GM21381 (cell line): ENCODE results near the gene NFKB1.

Experiments
- ATAC-seq: cut with Tn5 transposase; IDR thresholded peaks from one replicate; pipeline ENCODE4 v1.9.1; 2021; ENCODE audit warnings: mild to moderate bottlenecking, moderate library complexity; ENCODE audit not compliant: unreplicated experiment

NFKB1 gene

DNA sequence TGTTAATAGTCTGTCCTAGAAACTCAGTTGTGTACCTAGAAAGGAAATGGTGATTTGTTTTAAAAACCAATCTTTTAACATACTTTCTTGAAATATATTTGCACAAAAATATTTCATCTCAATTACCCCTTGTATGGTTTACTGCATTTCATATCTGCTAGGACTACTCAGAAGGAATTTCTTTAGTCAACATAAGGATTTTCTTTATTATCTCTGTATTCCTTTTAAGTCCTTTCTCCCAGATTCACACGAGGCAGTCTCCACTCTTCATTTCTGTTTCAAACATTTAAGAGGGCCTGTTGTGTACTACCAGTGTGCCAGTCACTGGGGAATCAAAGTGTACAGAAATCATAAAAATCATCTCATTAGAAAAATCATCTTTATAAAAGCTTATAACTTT is 28.8 kb downstream of the NFKB1 start:
- no peak for ATAC-seq

DNA sequence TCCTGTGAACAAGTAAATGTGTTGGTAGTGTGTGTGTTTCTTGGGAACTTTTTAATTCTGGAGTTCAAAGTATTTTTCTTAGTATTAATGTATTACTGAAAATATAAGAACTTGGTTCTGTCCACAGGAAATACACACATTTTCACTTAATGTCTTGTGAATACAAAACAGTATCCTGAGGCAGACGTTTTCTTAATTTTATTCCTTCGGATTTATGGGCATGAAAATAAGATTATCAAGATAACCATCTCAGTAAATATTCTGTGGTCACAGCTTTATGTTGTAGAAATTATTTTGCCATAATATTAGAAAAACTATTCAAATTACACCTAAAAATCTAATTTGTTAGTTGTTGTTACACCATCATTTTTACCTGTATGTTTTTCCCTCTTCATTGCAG is 29.8 kb downstream of the NFKB1 start:
- ATAC-seq, result no peak

DNA sequence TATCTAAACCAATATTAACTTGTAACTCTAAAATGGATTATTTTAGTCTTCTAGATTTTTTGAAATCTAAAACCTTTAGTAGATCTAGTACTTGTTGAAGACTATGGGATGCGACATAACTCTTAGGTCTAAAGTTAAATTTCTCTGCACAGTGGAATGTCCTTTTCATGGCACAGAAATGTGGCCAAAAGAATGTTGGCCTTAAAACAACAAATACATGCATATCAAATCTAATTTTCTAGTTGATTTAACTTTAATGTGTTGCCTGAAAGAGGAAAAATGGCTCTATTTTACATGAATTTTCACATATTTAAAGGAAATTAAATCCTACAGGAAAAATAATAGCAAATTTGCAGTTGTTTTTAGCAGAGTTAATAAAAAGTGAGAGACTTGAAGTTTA is 30.3 kb downstream of the NFKB1 start:
- ATAC-seq, result no peak

- ATAC-seq, result no peak
These were observed 32.2 kb downstream of the NFKB1 start for GRCh38 chr4:102533348-102533747.

- ATAC-seq, result no peak
These were observed 32.7 kb downstream of the NFKB1 start for GRCh38 chr4:102533904-102534303.

DNA sequence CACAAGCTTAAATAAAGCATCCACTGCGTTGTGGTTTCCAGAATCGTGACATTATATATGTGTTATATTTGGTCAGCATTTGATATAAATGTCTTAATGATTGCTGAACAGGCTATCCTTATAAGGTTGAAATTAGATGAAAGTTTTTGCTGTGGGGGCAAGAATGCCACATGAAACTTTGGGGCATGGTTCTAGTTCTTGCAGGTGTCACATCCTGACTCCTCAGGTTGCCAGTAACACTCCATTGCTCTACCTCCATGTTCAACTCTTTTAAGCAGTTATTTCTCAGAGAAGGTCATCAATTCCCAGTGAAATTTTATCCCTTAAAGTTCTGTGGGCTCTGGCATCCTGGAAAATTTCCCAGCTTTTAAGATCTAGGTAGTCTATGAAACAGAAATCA is 33.7 kb downstream of the NFKB1 start:
- ATAC-seq, result no peak

DNA sequence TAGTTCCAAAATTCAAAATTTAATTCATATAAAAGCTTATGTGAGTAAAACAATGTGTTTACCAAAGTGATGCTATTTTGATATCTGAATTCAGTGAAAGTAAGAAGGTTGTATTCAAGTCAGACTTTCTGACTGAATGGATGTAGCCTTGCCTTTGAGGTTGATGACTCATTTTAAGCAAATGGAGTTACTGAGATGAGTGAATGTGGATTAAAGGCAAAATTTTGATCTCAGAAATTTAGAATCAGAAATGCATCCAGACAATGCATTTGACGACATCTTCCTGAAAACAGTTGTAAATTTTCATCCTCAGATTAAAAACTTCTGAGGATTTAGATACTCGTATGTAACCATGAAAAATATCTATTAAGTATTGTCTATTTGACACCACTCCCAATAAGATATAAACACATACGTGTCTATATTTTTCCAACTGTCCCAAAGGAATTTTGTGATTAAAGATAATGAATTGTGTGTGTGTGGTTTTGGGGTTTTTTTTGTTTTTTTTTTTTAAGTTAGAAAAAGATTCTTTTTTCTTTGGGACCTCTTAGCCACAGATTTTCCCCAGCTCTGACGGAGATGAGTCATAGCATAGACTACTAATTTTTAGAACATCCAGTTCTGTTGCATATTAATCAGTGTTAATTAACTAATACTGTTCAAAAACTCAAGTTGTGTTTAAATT is 34.4 kb downstream of the NFKB1 start:
- ATAC-seq, result peak; percentile 75

GRCh38 chr4:102536768-102537167 is 35.6 kb downstream of the NFKB1 start:
- no peak for ATAC-seq

GRCh38 chr4:102537269-102537668 is 36.1 kb downstream of the NFKB1 start:
- no peak for ATAC-seq

DNA sequence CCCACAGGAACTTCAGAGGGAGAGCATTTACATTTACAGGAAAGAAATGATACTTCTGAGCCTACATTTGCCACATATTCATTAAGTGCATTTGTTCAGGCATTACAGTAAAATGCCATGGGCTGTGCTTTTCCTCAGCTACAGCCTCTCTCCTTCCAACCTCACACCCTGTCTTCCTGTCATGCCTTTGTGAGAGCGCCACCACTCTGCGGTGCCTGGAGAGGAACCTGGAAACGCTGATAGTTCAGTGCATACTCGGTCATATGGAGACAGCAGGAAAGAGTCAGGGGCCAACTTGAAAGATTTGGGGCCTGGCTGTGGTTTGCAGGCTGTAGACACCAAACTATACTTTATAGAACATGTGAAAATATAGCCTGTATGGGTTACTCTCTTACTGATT is 40.5 kb downstream of the NFKB1 start:
- no peak for ATAC-seq

DNA sequence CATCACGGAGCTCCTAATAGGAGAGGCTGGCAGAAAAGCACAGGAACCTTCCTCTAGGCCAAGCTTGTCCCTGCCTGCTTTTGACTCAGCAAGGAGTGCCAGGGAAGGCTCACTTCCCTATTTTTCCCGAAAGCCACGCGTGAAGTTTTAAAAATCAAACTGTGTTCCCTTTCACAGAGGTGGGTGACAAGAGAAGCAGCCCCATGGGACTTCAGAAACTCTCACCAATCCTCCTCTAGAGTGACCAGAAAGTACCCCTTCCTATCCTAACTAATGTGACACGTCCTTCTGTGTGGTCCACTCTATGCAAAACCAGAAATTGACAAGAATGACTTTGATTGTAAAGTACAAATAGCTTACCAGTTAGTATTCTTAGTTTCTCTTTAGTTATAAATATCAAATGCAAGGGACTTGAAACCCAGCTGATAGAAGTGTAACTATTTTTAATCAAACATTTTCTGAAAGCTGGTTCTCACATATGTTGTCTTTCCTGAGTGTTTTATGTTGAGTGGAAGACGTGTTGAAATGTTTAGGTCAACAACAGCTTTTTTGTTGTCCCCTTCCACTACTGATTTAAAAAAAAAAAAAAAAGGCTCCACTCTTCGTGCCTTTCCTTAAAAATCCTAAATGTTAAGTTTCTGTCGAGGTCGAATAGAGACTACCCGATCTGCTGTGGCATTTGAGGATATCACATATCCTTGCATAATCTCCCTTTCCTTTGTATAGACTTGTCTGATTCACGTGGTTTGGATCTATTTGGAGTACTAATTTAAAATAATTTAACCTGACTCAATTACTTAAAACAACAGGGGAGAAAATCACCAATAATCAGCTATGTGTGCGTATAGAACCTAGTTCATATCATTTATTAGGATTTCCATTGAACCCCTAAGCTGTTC is 42.1 kb downstream of the NFKB1 start:
- peak; percentile 79 for ATAC-seq

DNA sequence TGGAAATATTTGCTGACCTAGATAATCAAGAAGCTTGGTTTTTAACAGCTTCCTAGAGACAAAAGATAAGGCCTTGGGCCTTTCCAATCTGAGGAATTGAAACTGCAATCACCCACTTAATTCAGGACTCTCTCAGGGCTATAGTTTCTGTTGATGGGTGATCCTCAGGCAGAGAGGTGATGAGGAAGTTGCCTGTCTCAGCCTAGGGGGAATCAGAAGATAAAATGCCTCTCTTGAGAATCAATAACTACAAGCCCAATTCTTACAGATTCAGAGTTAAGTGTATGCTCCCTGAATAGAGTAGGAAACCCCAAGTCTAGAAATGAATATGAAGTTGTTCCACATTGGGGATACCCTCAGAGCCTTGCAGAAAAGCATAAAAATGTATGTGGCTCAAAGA is 45.5 kb downstream of the NFKB1 start:
- peak; percentile 37 for ATAC-seq

DNA sequence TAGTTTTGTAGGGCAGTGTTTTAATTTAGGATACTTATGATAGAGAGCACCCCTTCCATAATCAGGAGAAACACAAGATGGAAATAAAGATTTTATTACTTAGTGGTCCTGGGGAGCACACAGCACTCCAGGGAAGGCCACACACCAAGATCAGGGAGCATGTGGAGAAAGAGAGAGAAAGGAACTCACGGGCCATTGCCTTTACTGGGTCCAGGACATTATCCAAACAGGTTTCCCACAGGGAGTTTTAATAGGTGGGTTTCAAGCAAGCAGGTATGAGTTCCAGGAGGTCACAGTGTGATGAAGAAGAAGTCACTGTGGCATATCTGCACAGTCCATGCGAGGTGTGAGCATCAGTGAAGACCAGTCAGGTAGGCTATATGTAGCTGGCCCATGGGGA is 46.8 kb downstream of the NFKB1 start:
- ATAC-seq, result no peak

GRCh38 chr4:102551958-102552565 is 50.9 kb downstream of the NFKB1 start:
- ATAC-seq, result no peak

- no peak for ATAC-seq
These were observed 51.6 kb downstream of the NFKB1 start for GRCh38 chr4:102552781-102553180.

DNA sequence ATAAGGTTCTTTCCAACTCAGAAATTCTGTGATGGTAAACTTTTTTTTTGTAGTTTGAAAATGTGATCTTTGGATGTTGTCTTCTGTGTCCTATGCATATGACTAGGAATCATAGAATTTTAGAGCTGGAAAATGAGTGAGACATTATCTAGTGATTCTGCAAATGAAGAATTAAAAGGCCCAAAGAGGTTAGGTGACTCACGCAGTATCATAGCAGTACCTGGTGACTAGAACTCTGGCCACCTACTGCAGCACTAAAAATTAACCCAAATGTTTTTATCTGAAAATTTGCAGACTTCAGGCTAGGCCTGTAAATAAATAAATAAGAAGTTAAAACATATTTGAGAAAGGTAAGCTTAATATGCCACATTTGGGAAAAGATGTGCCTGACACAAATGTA is 52.8 kb downstream of the NFKB1 start:
- ATAC-seq, result no peak

DNA sequence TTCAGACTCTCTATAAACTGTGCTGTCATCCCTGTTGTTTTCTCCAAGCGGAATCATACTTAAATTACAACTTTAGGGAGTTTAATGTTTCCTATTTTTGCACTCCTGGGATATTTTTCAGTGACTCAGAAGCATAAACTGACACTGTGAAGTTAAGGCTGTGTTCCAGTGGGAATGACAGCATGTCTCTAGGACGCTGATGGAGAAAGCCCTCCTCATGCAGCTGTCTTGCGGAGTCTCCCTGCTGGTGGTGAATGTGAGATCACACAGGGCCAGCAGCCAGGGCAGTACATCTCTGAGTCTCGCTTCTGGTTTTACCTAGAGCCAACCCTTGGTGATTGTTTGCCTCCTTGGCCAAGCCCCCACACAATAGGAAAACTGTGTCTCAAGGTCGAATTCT is 53.3 kb downstream of the NFKB1 start:
- no peak for ATAC-seq

- ATAC-seq, result no peak
These were observed 53.8 kb downstream of the NFKB1 start for GRCh38 chr4:102554992-102555391.

DNA sequence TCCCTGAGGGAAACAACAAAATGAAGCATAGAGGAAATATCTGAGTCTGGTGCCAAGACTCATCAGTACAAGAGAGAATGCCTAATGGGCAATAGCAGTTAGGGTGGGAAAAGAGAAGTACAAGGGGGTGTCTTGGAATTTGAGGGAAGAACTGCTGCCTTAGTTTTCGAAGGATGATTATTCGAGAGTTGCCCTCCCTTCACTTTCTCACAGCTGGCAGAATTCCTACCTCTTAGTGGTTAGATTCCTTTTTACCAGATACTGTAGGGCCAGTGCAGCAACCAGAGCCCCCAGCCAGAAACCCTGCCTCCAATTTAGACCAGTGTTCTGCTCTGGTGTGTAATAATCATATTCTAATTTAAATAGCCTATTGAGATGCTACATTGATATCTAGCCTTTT is 56.5 kb downstream of the NFKB1 start:
- no peak for ATAC-seq

DNA sequence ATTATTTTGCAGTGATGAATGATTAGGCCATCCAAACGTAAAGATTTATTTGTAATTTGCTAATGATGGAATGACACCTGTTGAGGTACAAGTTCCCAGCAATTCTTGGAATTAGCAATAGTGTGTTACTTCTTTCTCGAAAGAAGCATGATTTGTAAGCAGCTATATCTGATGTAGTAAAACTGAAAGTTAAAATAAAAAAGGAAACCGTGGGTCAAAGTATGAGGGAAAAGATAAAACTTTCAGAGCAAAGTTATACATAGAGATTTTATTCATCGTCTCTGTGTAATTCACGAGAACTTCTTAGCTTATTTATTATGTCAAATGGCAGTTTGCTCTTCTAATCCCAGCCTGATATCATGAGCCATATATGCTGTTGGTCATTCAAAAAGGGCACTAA is 59.0 kb downstream of the NFKB1 start:
- no peak for ATAC-seq

GRCh38 chr4:102560571-102561341 is 59.6 kb downstream of the NFKB1 start:
- ATAC-seq, result no peak
